ENCODE measurements around the gene ACOT7.

Gene ACOT7

GRCh38 chr1:6331543-6332273, 61.9 kb downstream of the ACOT7 start:
- no peaks in the 10 kb centered on the region for H3K4me1 Mint-ChIP-seq
- no peak overlapping the region for H3K4me3 Mint-ChIP-seq
- H3K27ac Mint-ChIP-seq = no peak overlapping the region
- H3K36me3 Mint-ChIP-seq = peaks cover 13% of the 10 kb centered on the region
- ATAC-seq = no peak
- H3K27me3 Mint-ChIP-seq = no peaks in the 10 kb centered on the region
- no peaks in the 10 kb centered on the region for H3K9me3 Mint-ChIP-seq

GRCh38 chr1:6330410-6330911, 63.1 kb downstream of the ACOT7 start:
- no peak for ATAC-seq
- Mint-ChIP-seq H3K4me3 (no peak overlapping the region), H3K27ac (no peak overlapping the region), H3K9me3 (no peaks in the 10 kb centered on the region), H3K4me1 (no peaks in the 10 kb centered on the region), H3K27me3 (no peaks in the 10 kb centered on the region), H3K36me3 (peaks cover 13% of the 10 kb centered on the region)

- Mint-ChIP-seq H3K27me3 (no peaks in the 10 kb centered on the region), H3K4me1 (no peaks in the 10 kb centered on the region), H3K4me3 (no peak overlapping the region), H3K27ac (no peak overlapping the region), H3K36me3 (peaks cover 13% of the 10 kb centered on the region), H3K9me3 (no peaks in the 10 kb centered on the region)
- no peak for ATAC-seq
Observed at GRCh38 chr1:6329851-6330250, 63.7 kb downstream of the ACOT7 start.

- no peak overlapping the region for H3K27ac Mint-ChIP-seq
- H3K9me3 Mint-ChIP-seq = no peaks in the 10 kb centered on the region
- ATAC-seq = no peak
- H3K4me3 Mint-ChIP-seq = no peak overlapping the region
- no peaks in the 10 kb centered on the region for H3K4me1 Mint-ChIP-seq
- peaks cover 17% of the 10 kb centered on the region for H3K36me3 Mint-ChIP-seq
- H3K27me3 Mint-ChIP-seq = no peaks in the 10 kb centered on the region
Observed at GRCh38 chr1:6329396-6329795, 64.2 kb downstream of the ACOT7 start.

- Mint-ChIP-seq H3K36me3 (peaks cover 18% of the 10 kb centered on the region), H3K27me3 (no peaks in the 10 kb centered on the region), H3K4me3 (no peak overlapping the region), H3K9me3 (no peaks in the 10 kb centered on the region), H3K27ac (no peak overlapping the region), H3K4me1 (no peaks in the 10 kb centered on the region)
- no peak for ATAC-seq
Observed at GRCh38 chr1:6328696-6329095, 64.9 kb downstream of the ACOT7 start.

GRCh38 chr1:6328091-6328490, 65.5 kb downstream of the ACOT7 start:
- no peak overlapping the region for H3K27ac Mint-ChIP-seq
- no peak for ATAC-seq
- peaks cover 18% of the 10 kb centered on the region for H3K36me3 Mint-ChIP-seq
- no peaks in the 10 kb centered on the region for H3K27me3 Mint-ChIP-seq
- H3K9me3 Mint-ChIP-seq = no peaks in the 10 kb centered on the region
- H3K4me1 Mint-ChIP-seq = no peaks in the 10 kb centered on the region
- no peak overlapping the region for H3K4me3 Mint-ChIP-seq

GRCh38 chr1:6325482-6325881, 68.1 kb downstream of the ACOT7 start:
- H3K36me3 Mint-ChIP-seq = peaks cover 13% of the 10 kb centered on the region
- ATAC-seq = no peak
- no peak overlapping the region for H3K27ac Mint-ChIP-seq
- H3K9me3 Mint-ChIP-seq = no peaks in the 10 kb centered on the region
- no peaks in the 10 kb centered on the region for H3K27me3 Mint-ChIP-seq
- no peaks in the 10 kb centered on the region for H3K4me1 Mint-ChIP-seq
- H3K4me3 Mint-ChIP-seq = no peak overlapping the region

GRCh38 chr1:6322161-6322560, 71.4 kb downstream of the ACOT7 start:
- no peak for ATAC-seq
- H3K27ac Mint-ChIP-seq = no peak overlapping the region
- no peak overlapping the region for H3K4me3 Mint-ChIP-seq
- no peaks in the 10 kb centered on the region for H3K27me3 Mint-ChIP-seq
- H3K4me1 Mint-ChIP-seq = no peaks in the 10 kb centered on the region
- peaks cover 7% of the 10 kb centered on the region for H3K36me3 Mint-ChIP-seq
- no peaks in the 10 kb centered on the region for H3K9me3 Mint-ChIP-seq

GRCh38 chr1:6321205-6321604, 72.4 kb downstream of the ACOT7 start:
- H3K4me1 Mint-ChIP-seq = no peaks in the 10 kb centered on the region
- no peaks in the 10 kb centered on the region for H3K9me3 Mint-ChIP-seq
- no peak for ATAC-seq
- no peak overlapping the region for H3K4me3 Mint-ChIP-seq
- H3K27ac Mint-ChIP-seq = no peak overlapping the region
- H3K27me3 Mint-ChIP-seq = no peaks in the 10 kb centered on the region
- H3K36me3 Mint-ChIP-seq = peaks cover 4% of the 10 kb centered on the region

GRCh38 chr1:6317098-6317760, 76.3 kb downstream of the ACOT7 start:
- no peaks in the 10 kb centered on the region for H3K36me3 Mint-ChIP-seq
- no peak overlapping the region for H3K27ac Mint-ChIP-seq
- no peaks in the 10 kb centered on the region for H3K9me3 Mint-ChIP-seq
- no peaks in the 10 kb centered on the region for H3K4me1 Mint-ChIP-seq
- H3K4me3 Mint-ChIP-seq = no peak overlapping the region
- H3K27me3 Mint-ChIP-seq = no peaks in the 10 kb centered on the region
- ATAC-seq = no peak

- Mint-ChIP-seq H3K4me3 (no peak overlapping the region), H3K4me1 (no peaks in the 10 kb centered on the region), H3K36me3 (no peaks in the 10 kb centered on the region), H3K27me3 (no peaks in the 10 kb centered on the region), H3K27ac (no peak overlapping the region), H3K9me3 (no peaks in the 10 kb centered on the region)
- no peak for ATAC-seq
Observed at GRCh38 chr1:6316240-6317097, 77.1 kb downstream of the ACOT7 start.

GRCh38 chr1:6314503-6314902, 79.1 kb downstream of the ACOT7 start:
- no peaks in the 10 kb centered on the region for H3K36me3 Mint-ChIP-seq
- ATAC-seq = peak; percentile 12
- no peaks in the 10 kb centered on the region for H3K4me1 Mint-ChIP-seq
- no peak overlapping the region for H3K27ac Mint-ChIP-seq
- no peak overlapping the region for H3K4me3 Mint-ChIP-seq
- H3K9me3 Mint-ChIP-seq = no peaks in the 10 kb centered on the region
- no peaks in the 10 kb centered on the region for H3K27me3 Mint-ChIP-seq

- Mint-ChIP-seq H3K4me1 (no peaks in the 10 kb centered on the region), H3K36me3 (no peaks in the 10 kb centered on the region), H3K4me3 (no peak overlapping the region), H3K27me3 (no peaks in the 10 kb centered on the region), H3K9me3 (no peaks in the 10 kb centered on the region), H3K27ac (no peak overlapping the region)
- no peak for ATAC-seq
Observed at GRCh38 chr1:6313393-6314200, 80.0 kb downstream of the ACOT7 start.

GRCh38 chr1:6310116-6310848, 83.3 kb downstream of the ACOT7 start:
- Mint-ChIP-seq H3K36me3 (peaks cover 11% of the 10 kb centered on the region), H3K27me3 (no peaks in the 10 kb centered on the region), H3K4me1 (no peaks in the 10 kb centered on the region), H3K9me3 (peaks cover 12% of the 10 kb centered on the region), H3K4me3 (no peak overlapping the region), H3K27ac (no peak overlapping the region)
- ATAC-seq = no peak

All from stimulated activated memory B cell treated with anti-CD40 and anti-IgM and Interleukin-4, amounts not matched to agents 10 μg/mL and 1 μg/mL and 100 μg/mL, for 72 hours (primary cell).